CD4-positive, alpha-beta T cell treated with Interferon gamma for 1 hour (primary cell): Measurements from ENCODE around the gene PRRG3.

Source experiments
- DNase-seq: peaks from one replicate; pipeline ENCODE4 v3.0.0-alpha.2; 2020

Gene PRRG3

GRCh38 chrX:151746502-151746901 is 51.2 kb downstream of the PRRG3 start:
- no peak for DNase-seq

GRCh38 chrX:151750511-151750910 is 55.3 kb downstream of the PRRG3 start:
- no peak for DNase-seq

GRCh38 chrX:151752847-151753246 is 57.6 kb downstream of the PRRG3 start:
- no peak for DNase-seq

GRCh38 chrX:151753313-151754046 is 58.2 kb downstream of the PRRG3 start:
- no peak for DNase-seq

GRCh38 chrX:151754047-151754429 is 58.8 kb downstream of the PRRG3 start:
- no peak for DNase-seq

DNA sequence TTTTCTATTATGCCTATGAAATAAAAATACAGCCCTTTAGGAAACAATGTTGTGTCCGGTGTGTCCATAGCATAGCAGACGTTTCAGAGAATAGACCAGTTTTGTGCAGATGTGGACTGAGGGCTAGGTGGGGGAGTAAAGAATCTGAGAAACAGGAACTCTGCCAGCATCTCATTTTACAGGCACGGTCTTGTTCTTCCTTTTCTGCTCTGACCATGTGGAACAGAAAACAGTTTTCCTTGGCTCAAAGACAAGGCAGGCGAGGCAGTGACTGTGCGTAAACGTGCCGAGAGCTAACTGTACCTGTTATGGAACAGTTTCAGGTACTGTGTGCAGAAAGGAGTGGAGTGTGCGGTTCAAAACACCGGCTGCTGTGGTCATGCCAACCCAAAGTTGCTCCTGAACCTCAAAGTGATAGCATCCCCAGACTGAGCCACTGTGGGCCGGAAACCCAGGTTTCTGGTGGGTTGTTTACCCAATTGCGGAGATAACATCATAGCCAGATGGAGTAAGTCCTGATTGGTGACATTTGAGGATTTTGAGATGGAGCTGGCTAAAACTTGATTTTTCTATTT is 59.5 kb downstream of the PRRG3 start:
- no peak for DNase-seq
